ENCODE results near the gene AUP1.
A peak's percentile ranks its signal among the peaks of the same experiment; 100 is the strongest.

The AUP1 gene

DNA sequence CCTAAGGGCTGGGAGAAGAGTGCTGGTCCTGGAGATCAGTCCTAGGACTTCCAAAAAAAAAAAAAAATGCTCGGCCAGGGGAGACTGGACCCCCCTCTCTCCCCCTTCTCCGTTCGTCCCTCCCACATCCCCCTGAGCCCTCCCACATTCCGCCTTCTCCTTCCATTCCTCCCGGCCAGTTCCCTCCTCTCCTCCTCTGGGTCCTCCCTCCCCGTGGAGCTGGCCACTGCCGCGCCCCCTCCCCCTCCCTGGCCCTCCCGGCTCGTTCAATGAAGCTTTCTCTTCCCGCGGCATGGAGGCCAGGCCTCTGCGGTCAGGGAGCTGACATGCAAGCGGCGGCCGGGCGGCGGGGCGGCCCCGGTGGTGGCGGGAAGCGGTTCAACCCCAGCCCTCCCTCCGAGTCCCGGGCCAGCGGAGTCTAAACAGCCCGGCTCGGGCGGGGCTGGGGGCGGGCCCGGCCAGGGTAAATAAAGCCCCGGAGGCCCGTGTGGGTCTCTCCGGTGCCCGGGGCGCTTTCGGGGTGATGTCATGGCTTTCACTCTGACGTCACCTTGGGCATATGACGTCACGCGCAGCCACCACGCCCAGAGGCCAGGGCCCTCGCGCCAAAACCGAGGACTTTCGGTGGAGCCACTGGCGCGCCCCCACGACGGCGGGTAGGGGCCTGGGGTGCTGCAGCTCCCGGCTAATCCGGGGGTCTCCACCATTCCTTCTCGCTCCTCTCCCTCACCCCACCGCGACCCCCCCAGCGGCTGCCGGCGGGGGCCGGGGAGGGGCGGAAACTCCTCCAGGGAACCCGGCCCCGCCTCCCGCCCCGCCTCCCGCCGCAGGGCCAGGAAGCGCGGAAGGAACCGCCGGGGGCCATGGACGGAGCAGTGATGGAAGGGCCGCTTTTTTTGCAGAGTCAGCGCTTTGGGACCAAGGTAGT is 24.6 kb upstream of the AUP1 start, which contains the start of the genes DOK1 and LOXL3:
DOK1 (plus strand) TSS at position 829 of the 928 bp plus-strand sequence; CDS start at position 864, 35 bp downstream.
LOXL3 (minus strand) TSS at position 51 of the 928 bp plus-strand sequence. CDS start 1,308 bp downstream, outside the sequence.
- in situ Hi-C loops (cut with HindIII; ENCODE audit: low sequenced_read_pairs), result no loop called here
- TF ChIP-seq, protein P1, sequence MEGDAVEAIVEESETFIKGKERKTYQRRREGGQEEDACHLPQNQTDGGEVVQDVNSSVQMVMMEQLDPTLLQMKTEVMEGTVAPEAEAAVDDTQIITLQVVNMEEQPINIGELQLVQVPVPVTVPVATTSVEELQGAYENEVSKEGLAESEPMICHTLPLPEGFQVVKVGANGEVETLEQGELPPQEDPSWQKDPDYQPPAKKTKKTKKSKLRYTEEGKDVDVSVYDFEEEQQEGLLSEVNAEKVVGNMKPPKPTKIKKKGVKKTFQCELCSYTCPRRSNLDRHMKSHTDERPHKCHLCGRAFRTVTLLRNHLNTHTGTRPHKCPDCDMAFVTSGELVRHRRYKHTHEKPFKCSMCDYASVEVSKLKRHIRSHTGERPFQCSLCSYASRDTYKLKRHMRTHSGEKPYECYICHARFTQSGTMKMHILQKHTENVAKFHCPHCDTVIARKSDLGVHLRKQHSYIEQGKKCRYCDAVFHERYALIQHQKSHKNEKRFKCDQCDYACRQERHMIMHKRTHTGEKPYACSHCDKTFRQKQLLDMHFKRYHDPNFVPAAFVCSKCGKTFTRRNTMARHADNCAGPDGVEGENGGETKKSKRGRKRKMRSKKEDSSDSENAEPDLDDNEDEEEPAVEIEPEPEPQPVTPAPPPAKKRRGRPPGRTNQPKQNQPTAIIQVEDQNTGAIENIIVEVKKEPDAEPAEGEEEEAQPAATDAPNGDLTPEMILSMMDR (IDR thresholded peaks at IDR 0.05; ENCODE audit: low read depth, low read length), result no peak
- peak; percentile 96 for DNase-seq (ENCODE audit: low read depth, low spot score)
- peak within 1 kb of the TSS; percentile 89 for H3K4me3 ChIP-seq (ENCODE audit: low read depth, low read length)

DNA sequence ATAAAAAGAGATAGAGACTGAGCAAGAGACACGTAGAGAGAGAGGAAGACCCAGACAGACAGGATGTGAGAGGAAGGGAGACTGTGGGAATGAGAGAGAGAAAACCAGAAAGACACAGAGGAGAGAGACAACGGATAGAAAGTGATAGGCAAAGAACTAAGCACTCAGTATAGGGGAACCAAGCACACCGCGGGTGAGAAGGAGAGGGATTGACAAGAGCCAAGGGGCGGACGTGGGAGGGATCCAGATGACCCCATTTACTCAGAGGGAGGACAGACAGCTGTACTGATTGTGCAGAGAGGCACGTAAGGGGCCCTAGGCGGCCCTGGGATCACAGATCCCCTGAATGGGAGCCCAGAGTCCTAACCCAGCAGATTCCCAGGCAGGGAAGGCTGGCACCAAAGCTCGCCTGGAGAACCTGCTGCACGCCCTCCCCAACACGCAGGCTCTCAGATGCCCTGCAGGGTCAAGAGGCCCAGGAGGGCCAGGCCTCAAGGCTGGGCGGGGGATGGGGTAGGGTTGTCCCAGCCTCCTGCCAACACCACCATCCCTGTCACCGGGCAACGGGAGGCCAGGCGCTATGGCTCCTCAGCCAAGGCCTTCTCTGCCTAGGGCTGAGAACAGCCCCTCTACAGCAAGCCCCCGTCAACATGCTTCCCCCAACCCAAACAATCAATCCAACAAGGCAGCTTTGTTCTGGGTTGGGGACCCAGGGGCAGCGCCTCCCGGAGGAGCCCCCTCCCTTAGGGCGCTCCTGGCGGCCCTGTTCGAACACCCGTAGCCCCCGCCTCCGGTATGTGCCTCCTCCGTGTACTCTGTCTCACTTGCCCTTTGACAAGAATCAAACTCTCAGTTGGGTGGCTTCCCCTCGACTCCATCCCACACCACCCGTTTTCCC is 23.7 kb upstream of the AUP1 start:
- DNase-seq (ENCODE audit: low read depth, low spot score), result no peak
- in situ Hi-C loops (cut with HindIII; ENCODE audit: low sequenced_read_pairs), result no loop called here
- peak overlapping the region; percentile 89 for H3K4me3 ChIP-seq (ENCODE audit: low read depth, low read length)
- TF ChIP-seq, protein P1 (IDR thresholded peaks at IDR 0.05; ENCODE audit: low read depth, low read length), result no peak

GRCh38 chr2:74551942-74552913 is 22.7 kb upstream of the AUP1 start:
- in situ Hi-C loops (cut with HindIII; ENCODE audit: low sequenced_read_pairs), result no loop called here
- no peak for DNase-seq (ENCODE audit: low read depth, low spot score)
- TF ChIP-seq, protein P1 (IDR thresholded peaks at IDR 0.05; ENCODE audit: low read depth, low read length), result no peak
- H3K4me3 ChIP-seq (ENCODE audit: low read depth, low read length), result peak overlapping the region; percentile 89

DNA sequence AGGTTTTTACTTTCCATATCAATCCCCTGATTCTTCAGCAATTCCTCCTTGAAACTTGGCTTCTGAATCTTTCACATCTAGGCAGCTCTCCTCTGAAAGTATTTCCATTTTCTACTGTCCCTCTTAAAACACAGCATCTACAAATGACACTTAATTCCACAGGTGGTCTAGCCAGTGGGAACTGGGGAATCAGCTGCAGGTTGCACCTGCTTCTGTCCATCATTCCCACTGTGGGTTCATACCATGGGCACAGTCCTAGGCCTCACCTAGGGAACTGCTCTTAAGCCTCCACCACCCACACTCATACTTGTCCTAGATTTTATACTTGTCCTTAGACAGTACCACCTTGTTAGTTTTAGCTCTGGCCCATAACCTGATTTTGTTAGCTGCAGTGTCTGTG is 22.0 kb upstream of the AUP1 start:
- TF ChIP-seq, protein P1 (IDR thresholded peaks at IDR 0.05; ENCODE audit: low read depth, low read length), result no peak
- H3K4me3 ChIP-seq (ENCODE audit: low read depth, low read length), result no peak overlapping the region
- in situ Hi-C loops (cut with HindIII; ENCODE audit: low sequenced_read_pairs), result no loop called here
- DNase-seq (ENCODE audit: low read depth, low spot score), result no peak

- in situ Hi-C loops (cut with HindIII; ENCODE audit: low sequenced_read_pairs), result no loop called here
- TF ChIP-seq, protein P1 (IDR thresholded peaks at IDR 0.05; ENCODE audit: low read depth, low read length), result no peak
- no peak for DNase-seq (ENCODE audit: low read depth, low spot score)
- H3K4me3 ChIP-seq (ENCODE audit: low read depth, low read length), result no peak overlapping the region
Observed at GRCh38 chr2:74550231-74550630, 20.7 kb upstream of the AUP1 start.
